GM12878 (cell line): Measurements from ENCODE around the gene DCLK2. TPM values are rescaled to one million over a fixed set of nuclear protein-coding genes. Genes with fewer than 3 reads are reported as not detected.

ENCODE experiments used
- ATAC-seq: fragments of 200-7000 bp; cut with Tn5 transposase; 3 replicates; pipeline ENCODE4 v1.9.1; 2020; ENCODE audit warnings: mild to moderate bottlenecking, moderate library complexity
- BruUV-seq: library from RNA; stranded (reverse); fragments of 400-500 nt; replicated peaks from 2 replicates; lab custom pipeline; 2021; lab: Mats Ljungman, UMichigan
- CTCF ChIA-PET: fragments of 300-600 bp; sonication (Branson Sonifier 250); formaldehyde crosslinking; extraction: SDS; loops from one replicate; lab custom pipeline; 2021; ENCODE audit warnings: inconsistent platforms; lab: Yijun Ruan, JAX
- POLR2A ChIA-PET: fragments of 350-600 bp; formaldehyde crosslinking; extraction: SDS; loops from one replicate; lab custom pipeline; 2021; ENCODE audit warnings: inconsistent platforms; lab: Charles Lee
- RAD21 ChIA-PET: fragments of 300-600 bp; sonication (Branson Sonifier 250); formaldehyde crosslinking; loops from one replicate; lab custom pipeline; 2023; ENCODE audit warnings: antibody characterized with exemption; ENCODE audit not compliant: unreplicated experiment; lab: Charles Lee
- SMC1A ChIA-PET: fragments of 300-600 bp; sonication (Branson Sonifier 250); formaldehyde crosslinking; loops from one replicate; lab custom pipeline; 2023; ENCODE audit not compliant: unreplicated experiment, uncharacterized antibody; lab: Charles Lee
- DNase-seq: peaks from one replicate; pipeline ENCODE4 v3.0.0-alpha.2; 2011; ENCODE audit warnings: low read depth, low spot score
- FAIRE-seq: peaks from 3 replicates; lab custom pipeline; 2011; peaks lifted over from hg19 to GRCh38; lab: Jason Lieb, UNC
- H2AFZ ChIP-seq: 2 replicates; pipeline ENCODE4 v1.6.0; 2011; ENCODE audit warnings: low read depth, low read length, control low read depth; ENCODE audit not compliant: control insufficient read depth
- H3K27ac ChIP-seq: 2 replicates; pipeline ENCODE4 v1.5.1; 2011; ENCODE audit warnings: control low read depth; ENCODE audit not compliant: control insufficient read depth, insufficient read depth
- H3K27me3 ChIP-seq, 2 experiments: replicated peaks in 1 of 2; 2 replicates each; pipeline versions ENCODE4 v1.6.0 to v1.6.1; 2011; ENCODE audit warnings: low read length in 1 of 2; ENCODE audit not compliant: control insufficient read depth in 2 of 2, insufficient read depth in 2 of 2
- H3K36me3 ChIP-seq, 2 experiments: 2 replicates each; pipeline ENCODE4 v1.5.1; 2011; ENCODE audit warnings: low read length in 1 of 2; ENCODE audit not compliant: control insufficient read depth in 2 of 2, insufficient read depth in 2 of 2
- H3K4me1 ChIP-seq: 2 replicates; pipeline ENCODE4 v1.6.1; 2011; ENCODE audit warnings: mild to moderate bottlenecking, low read length, moderate library complexity, mixed read lengths; ENCODE audit not compliant: control insufficient read depth, insufficient read depth
- H3K4me2 ChIP-seq: 2 replicates; pipeline ENCODE4 v1.6.0; 2011; ENCODE audit warnings: control low read depth; ENCODE audit not compliant: control insufficient read depth, insufficient read depth
- H3K4me3 ChIP-seq: fragments of 200-600 bp; sonication (generic); 2 replicates; pipeline ENCODE4 v1.5.1; 2016
- H3K79me2 ChIP-seq: 2 replicates; pipeline ENCODE4 v1.6.0; 2011; ENCODE audit warnings: low read length; ENCODE audit not compliant: control insufficient read depth, insufficient read depth
- H3K9ac ChIP-seq: 2 replicates; pipeline ENCODE4 v1.8.0; 2011; ENCODE audit warnings: low read length, control low read depth, mixed read lengths; ENCODE audit not compliant: control insufficient read depth, insufficient read depth
- H3K9me3 ChIP-seq: replicated peaks from 3 replicates; pipeline ENCODE4 v1.5.1; 2011; ENCODE audit warnings: mild to moderate bottlenecking, low read length; ENCODE audit not compliant: control insufficient read depth, insufficient read depth
- H4K20me1 ChIP-seq: 2 replicates; pipeline ENCODE4 v1.6.0; 2011; ENCODE audit not compliant: control insufficient read depth, insufficient read depth
- EED ChIP-seq: sonication (generic); IDR thresholded peaks from 2 replicates; pipeline ENCODE4 v1.6.1; 2016; ENCODE audit warnings: antibody characterized with exemption, low read depth
- GABPA ChIP-seq: IDR thresholded peaks from 2 replicates; pipeline ENCODE4 v1.6.1; 2014; ENCODE audit warnings: antibody characterized with exemption, low read depth, mild to moderate bottlenecking, inconsistent platforms
- HDAC2 ChIP-seq: fragments of 200-600 bp; sonication (generic); IDR thresholded peaks from 2 replicates; pipeline ENCODE4 v1.6.1; 2017
- HDAC6 ChIP-seq: fragments of 200-600 bp; sonication (generic); IDR thresholded peaks from one replicate; pipeline ENCODE4 v1.8.0; 2017; ENCODE audit warnings: antibody characterized with exemption; ENCODE audit not compliant: unreplicated experiment
- NKRF ChIP-seq: fragments of 450-650 bp; conservative IDR thresholded peaks from 2 replicates; pipeline ENCODE4 v1.6.1; 2017; ENCODE audit warnings: mild to moderate bottlenecking, moderate library complexity
- PAX5 ChIP-seq: IDR thresholded peaks from 2 replicates; pipeline ENCODE4 v1.6.1; 2011; ENCODE audit warnings: low read depth, low read length, borderline replicate concordance
- PML ChIP-seq: IDR thresholded peaks from 2 replicates; pipeline ENCODE4 v1.6.1; 2012; ENCODE audit warnings: low read length, inconsistent platforms
- RB1 ChIP-seq: fragments of 450-650 bp; formaldehyde crosslinking; IDR thresholded peaks from 2 replicates; pipeline ENCODE4 v1.6.1; 2017; ENCODE audit warnings: mild to moderate bottlenecking, borderline replicate concordance
- SREBF1 ChIP-seq: IDR thresholded peaks from 2 replicates; pipeline ENCODE4 v1.6.1; 2012; ENCODE audit warnings: mild to moderate bottlenecking, low read length
- ZNF217 ChIP-seq: fragments of 450-650 bp; IDR thresholded peaks from 2 replicates; pipeline ENCODE4 v1.6.1; 2017; ENCODE audit warnings: antibody characterized with exemption, mild to moderate bottlenecking
- WGBS: methylation state at CpG from one replicate; pipeline ENCODE4 v1.1.6; 2016; ENCODE audit warnings: low lambda C conversion rate; ENCODE audit not compliant: insufficient replicate concordance, insufficient coverage; ENCODE audit errors: missing lambda C conversion rate; 5-methylcytosine and 5-hydroxymethylcytosine counted together
- in situ Hi-C: fragments of 300-500 bp; cut with MboI; formaldehyde crosslinking; loops from 9 replicates; pipeline ENCODE4 v1.14.3; 2018; ENCODE audit warnings: mixed read lengths
- intact Hi-C: fragments of 100-400 bp; cut with micrococcal nuclease; formaldehyde crosslinking; loops from one replicate; pipeline ENCODE4 v1.14.2; 2022; ENCODE audit not compliant: unreplicated experiment
- polyA plus RNA-seq, 11 experiments: library from polyadenylated mRNA; depleted of rRNA in 4 of 11; unstranded in 6 of 11; stranded (reverse) in 5 of 11; fragments of >200 nt; fragmentation: Nextera tagmentation in 4 of 11; fragmentation: Illumina TruSeq in 1 of 11; extraction: Ambion mirVana in 4 of 11; extraction: Trizol in 1 of 11; gene quantifications; 1 replicate in 1 of 11; 2 replicates in 10 of 11; pipeline versions ENCODE4 v1.2.1 to v1.2.3, GENCODE V29; 2011 to 2016; ENCODE audit warnings: inconsistent platforms in 2 of 11, missing spikeins in 2 of 11, low read depth in 1 of 11
- total RNA-seq, 4 experiments: library from RNA; depleted of rRNA in 3 of 4; stranded (reverse); fragments of >200 nt in 3 of 4; fragmentation: Illumina TruSeq in 1 of 4; extraction: Trizol in 1 of 4; gene quantifications; 2 replicates each; pipeline versions ENCODE4 v1.2.1 to v1.2.3, GENCODE V29; 2013 to 2021
- TF ChIP-seq, protein P1 (sequence below): IDR thresholded peaks from 2 replicates; pipeline ENCODE4 v1.6.1; 2011; ENCODE audit warnings: low read depth, mild to moderate bottlenecking, low read length, moderate library complexity, borderline replicate concordance; ENCODE audit errors: extremely low read depth
- TF ChIP-seq, protein P2 (sequence below): fragments of 450-650 bp; IDR thresholded peaks from 2 replicates; pipeline ENCODE4 v1.6.1; 2016; ENCODE audit warnings: mild to moderate bottlenecking, moderate library complexity, borderline replicate concordance
- TF ChIP-seq, protein P3 (sequence below): IDR thresholded peaks from 2 replicates; pipeline ENCODE4 v1.6.1; 2011; ENCODE audit warnings: borderline replicate concordance, low read depth, mild to moderate bottlenecking, moderate library complexity, mixed read lengths, low read length; ENCODE audit not compliant: insufficient read depth; ENCODE audit errors: extremely low read length
- TF ChIP-seq, protein P4 (sequence below), 3 experiments: IDR thresholded peaks in 2 of 3; conservative IDR thresholded peaks in 1 of 3; 2 replicates each; pipeline ENCODE4 v1.5.1; 2011; ENCODE audit warnings: low read depth in 3 of 3, low read length in 3 of 3, mild to moderate bottlenecking in 3 of 3, control low read depth in 2 of 3, moderate library complexity in 2 of 3, inconsistent platforms in 1 of 3, mixed read lengths in 1 of 3; ENCODE audit not compliant: control insufficient read depth in 2 of 3, insufficient read depth in 1 of 3; ENCODE audit errors: extremely low read depth in 1 of 3

DCLK2 gene
- total and polyA plus RNA-seq, 10 of the 15 experiments (the other 5 are each of a cell fraction or from before 2014, with no cell fraction given) = not detected

DNA sequence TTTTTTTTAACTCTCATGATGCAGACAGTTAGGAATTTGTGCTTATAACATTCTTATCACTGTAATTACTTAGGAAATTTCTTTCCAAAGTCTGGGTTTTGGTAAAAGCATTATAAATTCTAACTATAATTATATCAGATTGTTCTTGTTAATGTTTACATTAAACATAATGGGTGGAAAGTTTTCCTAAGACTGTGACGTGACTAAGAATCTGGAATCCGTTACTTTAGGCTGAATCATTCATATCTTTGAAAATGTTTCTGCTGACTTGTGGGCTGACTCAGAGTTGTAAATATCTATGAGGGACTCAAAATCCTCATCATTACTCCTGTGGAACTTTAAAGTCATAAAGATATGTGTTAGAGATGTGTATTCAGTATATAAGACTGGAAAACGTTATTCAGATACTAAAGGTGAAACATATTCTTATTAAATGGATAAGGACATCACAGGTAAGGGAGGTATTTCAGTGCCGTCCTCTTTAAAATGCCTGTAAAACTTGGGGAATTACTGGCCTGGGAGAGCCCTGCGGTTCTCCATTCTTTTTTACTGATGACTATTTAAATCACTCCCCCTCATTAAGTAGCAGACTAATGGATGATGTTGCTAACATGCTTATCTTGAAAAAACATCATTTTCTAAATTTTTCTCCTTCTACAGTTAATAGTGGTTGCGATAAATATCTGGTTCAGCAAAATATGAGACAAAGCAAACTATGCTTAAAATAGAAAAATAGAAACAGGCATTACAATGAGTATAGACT, 159.0 kb downstream of the DCLK2 start:
- ChIA-PET SMC1A (no interaction called here), POLR2A (no interaction called here), RAD21 (no interaction called here), CTCF (no interaction called here)
- intact Hi-C loops (no loop called here), in situ Hi-C loops (no loop called here)
- Histone ChIP-seq H3K4me1 (no peaks in the 10 kb centered on the region), H4K20me1 (no peaks in the 10 kb centered on the region), H2AFZ (no peak overlapping the region), H3K79me2 (no peaks in the 10 kb centered on the region), H3K9ac (no peak overlapping the region), H3K27me3 (no peaks in the 10 kb centered on the region; a peak in 1 of 4 replicates), H3K9me3 (no peaks in the 10 kb centered on the region), H3K36me3 (no peaks in the 10 kb centered on the region), H3K27ac (no peak overlapping the region), H3K4me3 (no peak overlapping the region), H3K4me2 (no peak overlapping the region)
- no TSS peak for BruUV-seq
- WGBS = 33% methylated on average over 6 of the region's 6 CpGs
- no peak for DNase-seq
- ATAC-seq = no peak
- no peak for FAIRE-seq
- TF ChIP-seq, protein P1, sequence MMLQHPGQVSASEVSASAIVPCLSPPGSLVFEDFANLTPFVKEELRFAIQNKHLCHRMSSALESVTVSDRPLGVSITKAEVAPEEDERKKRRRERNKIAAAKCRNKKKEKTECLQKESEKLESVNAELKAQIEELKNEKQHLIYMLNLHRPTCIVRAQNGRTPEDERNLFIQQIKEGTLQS = no peak
- TF ChIP-seq, protein P2, sequence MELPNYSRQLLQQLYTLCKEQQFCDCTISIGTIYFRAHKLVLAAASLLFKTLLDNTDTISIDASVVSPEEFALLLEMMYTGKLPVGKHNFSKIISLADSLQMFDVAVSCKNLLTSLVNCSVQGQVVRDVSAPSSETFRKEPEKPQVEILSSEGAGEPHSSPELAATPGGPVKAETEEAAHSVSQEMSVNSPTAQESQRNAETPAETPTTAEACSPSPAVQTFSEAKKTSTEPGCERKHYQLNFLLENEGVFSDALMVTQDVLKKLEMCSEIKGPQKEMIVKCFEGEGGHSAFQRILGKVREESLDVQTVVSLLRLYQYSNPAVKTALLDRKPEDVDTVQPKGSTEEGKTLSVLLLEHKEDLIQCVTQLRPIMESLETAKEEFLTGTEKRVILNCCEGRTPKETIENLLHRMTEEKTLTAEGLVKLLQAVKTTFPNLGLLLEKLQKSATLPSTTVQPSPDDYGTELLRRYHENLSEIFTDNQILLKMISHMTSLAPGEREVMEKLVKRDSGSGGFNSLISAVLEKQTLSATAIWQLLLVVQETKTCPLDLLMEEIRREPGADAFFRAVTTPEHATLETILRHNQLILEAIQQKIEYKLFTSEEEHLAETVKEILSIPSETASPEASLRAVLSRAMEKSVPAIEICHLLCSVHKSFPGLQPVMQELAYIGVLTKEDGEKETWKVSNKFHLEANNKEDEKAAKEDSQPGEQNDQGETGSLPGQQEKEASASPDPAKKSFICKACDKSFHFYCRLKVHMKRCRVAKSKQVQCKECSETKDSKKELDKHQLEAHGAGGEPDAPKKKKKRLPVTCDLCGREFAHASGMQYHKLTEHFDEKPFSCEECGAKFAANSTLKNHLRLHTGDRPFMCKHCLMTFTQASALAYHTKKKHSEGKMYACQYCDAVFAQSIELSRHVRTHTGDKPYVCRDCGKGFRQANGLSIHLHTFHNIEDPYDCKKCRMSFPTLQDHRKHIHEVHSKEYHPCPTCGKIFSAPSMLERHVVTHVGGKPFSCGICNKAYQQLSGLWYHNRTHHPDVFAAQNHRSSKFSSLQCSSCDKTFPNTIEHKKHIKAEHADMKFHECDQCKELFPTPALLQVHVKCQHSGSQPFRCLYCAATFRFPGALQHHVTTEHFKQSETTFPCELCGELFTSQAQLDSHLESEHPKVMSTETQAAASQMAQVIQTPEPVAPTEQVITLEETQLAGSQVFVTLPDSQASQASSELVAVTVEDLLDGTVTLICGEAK = no peak
- TF ChIP-seq HDAC2 (no peak), PML (no peak), EED (no peak), RB1 (no peak), NKRF (no peak), ZNF217 (no peak), PAX5 (no peak), GABPA (no peak), HDAC6 (no peak), SREBF1 (no peak)
- TF ChIP-seq, protein P3, sequence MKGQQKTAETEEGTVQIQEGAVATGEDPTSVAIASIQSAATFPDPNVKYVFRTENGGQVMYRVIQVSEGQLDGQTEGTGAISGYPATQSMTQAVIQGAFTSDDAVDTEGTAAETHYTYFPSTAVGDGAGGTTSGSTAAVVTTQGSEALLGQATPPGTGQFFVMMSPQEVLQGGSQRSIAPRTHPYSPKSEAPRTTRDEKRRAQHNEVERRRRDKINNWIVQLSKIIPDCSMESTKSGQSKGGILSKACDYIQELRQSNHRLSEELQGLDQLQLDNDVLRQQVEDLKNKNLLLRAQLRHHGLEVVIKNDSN = no peak
- TF ChIP-seq, protein P4, sequence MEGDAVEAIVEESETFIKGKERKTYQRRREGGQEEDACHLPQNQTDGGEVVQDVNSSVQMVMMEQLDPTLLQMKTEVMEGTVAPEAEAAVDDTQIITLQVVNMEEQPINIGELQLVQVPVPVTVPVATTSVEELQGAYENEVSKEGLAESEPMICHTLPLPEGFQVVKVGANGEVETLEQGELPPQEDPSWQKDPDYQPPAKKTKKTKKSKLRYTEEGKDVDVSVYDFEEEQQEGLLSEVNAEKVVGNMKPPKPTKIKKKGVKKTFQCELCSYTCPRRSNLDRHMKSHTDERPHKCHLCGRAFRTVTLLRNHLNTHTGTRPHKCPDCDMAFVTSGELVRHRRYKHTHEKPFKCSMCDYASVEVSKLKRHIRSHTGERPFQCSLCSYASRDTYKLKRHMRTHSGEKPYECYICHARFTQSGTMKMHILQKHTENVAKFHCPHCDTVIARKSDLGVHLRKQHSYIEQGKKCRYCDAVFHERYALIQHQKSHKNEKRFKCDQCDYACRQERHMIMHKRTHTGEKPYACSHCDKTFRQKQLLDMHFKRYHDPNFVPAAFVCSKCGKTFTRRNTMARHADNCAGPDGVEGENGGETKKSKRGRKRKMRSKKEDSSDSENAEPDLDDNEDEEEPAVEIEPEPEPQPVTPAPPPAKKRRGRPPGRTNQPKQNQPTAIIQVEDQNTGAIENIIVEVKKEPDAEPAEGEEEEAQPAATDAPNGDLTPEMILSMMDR (IDR thresholded peaks at IDR 0.05 in 2 of 3, conservative IDR thresholded peaks at IDR 0.05 in 1 of 3; ENCODE audit: control insufficient read depth in 2 of 3, extremely low read depth in 1 of 3, insufficient read depth in 1 of 3, low read depth in 3 of 3, low read length in 3 of 3) = no peak
